ENCODE measurements around the gene CYP26B1.

The CYP26B1 gene

GRCh38 chr2:72128059-72128842 lies 19.4 kb downstream of the CYP26B1 start:
- DNase-seq = no peak

GRCh38 chr2:72127401-72128058 lies 20.1 kb downstream of the CYP26B1 start:
- no peak for DNase-seq

GRCh38 chr2:72126186-72127100 lies 21.2 kb downstream of the CYP26B1 start:
- DNase-seq = no peak

GRCh38 chr2:72124376-72124775 lies 23.3 kb downstream of the CYP26B1 start:
- DNase-seq = no peak

GRCh38 chr2:72121153-72121552 lies 26.5 kb downstream of the CYP26B1 start:
- no peak for DNase-seq

GRCh38 chr2:72118951-72119350 lies 28.7 kb downstream of the CYP26B1 start:
- no peak for DNase-seq

- no peak for DNase-seq
Observed at GRCh38 chr2:72118386-72118785, 29.3 kb downstream of the CYP26B1 start.

- no peak for DNase-seq
Observed at GRCh38 chr2:72117718-72118117, 29.9 kb downstream of the CYP26B1 start.

- no peak for DNase-seq
Observed at GRCh38 chr2:72117029-72117428, 30.6 kb downstream of the CYP26B1 start.

- DNase-seq = no peak
Observed at GRCh38 chr2:72116081-72116533, 31.6 kb downstream of the CYP26B1 start.

- DNase-seq = no peak
Observed at GRCh38 chr2:72115110-72116080, 32.3 kb downstream of the CYP26B1 start.

- DNase-seq = no peak
Observed at GRCh38 chr2:72114693-72115051, 33.0 kb downstream of the CYP26B1 start.

- no peak for DNase-seq
Observed at GRCh38 chr2:72113847-72114692, 33.6 kb downstream of the CYP26B1 start.

GRCh38 chr2:72112981-72113846 lies 34.4 kb downstream of the CYP26B1 start:
- no peak for DNase-seq

GRCh38 chr2:72112401-72112800 lies 35.3 kb downstream of the CYP26B1 start:
- DNase-seq = no peak

- no peak for DNase-seq
Observed at GRCh38 chr2:72111061-72111460, 36.6 kb downstream of the CYP26B1 start.

GRCh38 chr2:72109904-72110303 lies 37.8 kb downstream of the CYP26B1 start:
- no peak for DNase-seq

- DNase-seq = no peak
Observed at GRCh38 chr2:72109291-72109690, 38.4 kb downstream of the CYP26B1 start.

GRCh38 chr2:72108121-72108520 lies 39.5 kb downstream of the CYP26B1 start:
- no peak for DNase-seq

- DNase-seq = no peak
Observed at GRCh38 chr2:72106978-72107377, 40.7 kb downstream of the CYP26B1 start.
